ENCODE measurements around the gene LEMD2. TPM values are rescaled to one million over a fixed set of nuclear protein-coding genes. Genes with fewer than 3 reads are reported as not detected.

Gene LEMD2
- total RNA-seq, 2 donors from 2014 or later, result 62.0 to 75.8 TPM

- no peaks in the 10 kb centered on the region for H3K9me3 ChIP-seq (ENCODE audit: control insufficient read depth, low read length)
- no peak for TF ChIP-seq CTCF (conservative IDR thresholded peaks at IDR 0.05)
- 90 to 100% methylated on average over 5 of the region's 5 CpGs for WGBS, 2 experiments (ENCODE audit: insufficient coverage in 1 of 2, insufficient read length in 1 of 2)
- H3K27me3 ChIP-seq (ENCODE audit: control insufficient read depth, insufficient read depth, low read length, poor library complexity, severe bottlenecking), result no peaks in the 10 kb centered on the region
- DNase-seq, result no peak
- no peak overlapping the region for H3K27ac ChIP-seq (ENCODE audit: low read depth, low read length)
- peaks cover 9% of the 10 kb centered on the region for H3K4me1 ChIP-seq (ENCODE audit: control insufficient read depth, insufficient read depth, low read length)
- Mint-ChIP-seq H3K36me3 (ENCODE audit: low read depth) (no peaks in the 10 kb centered on the region), H3K4me3 (no peak overlapping the region), H3K9me3 (no peaks in the 10 kb centered on the region), H3K4me1 (peaks cover 8% of the 10 kb centered on the region), H3K27me3 (ENCODE audit: insufficient read depth) (no peaks in the 10 kb centered on the region), H3K27ac (no peak overlapping the region)
- H3K4me3 ChIP-seq (ENCODE audit: low read length), result no peak overlapping the region
- H3K36me3 ChIP-seq (ENCODE audit: control insufficient read depth, insufficient read depth, low read length), result no peaks in the 10 kb centered on the region
- no peak overlapping the region for H3K9ac ChIP-seq (ENCODE audit: extremely low read depth, low read length, poor library complexity, severe bottlenecking)
These were observed 49.4 kb downstream of the LEMD2 start for GRCh38 chr6:33739571-33739970.

- H3K4me1 ChIP-seq (ENCODE audit: control insufficient read depth, insufficient read depth, low read length), result peaks cover 9% of the 10 kb centered on the region
- Mint-ChIP-seq H3K4me1 (peaks cover 4% of the 10 kb centered on the region), H3K4me3 (no peak overlapping the region), H3K27ac (no peak overlapping the region), H3K27me3 (ENCODE audit: insufficient read depth) (no peaks in the 10 kb centered on the region), H3K9me3 (no peaks in the 10 kb centered on the region), H3K36me3 (ENCODE audit: low read depth) (no peaks in the 10 kb centered on the region)
- H3K27ac ChIP-seq (ENCODE audit: low read depth, low read length), result no peak overlapping the region
- WGBS, 2 experiments (ENCODE audit: insufficient coverage in 1 of 2, insufficient read length in 1 of 2), result 87 to 100% methylated on average over 2 to 5 of the region's 5 CpGs
- no peak for TF ChIP-seq CTCF (conservative IDR thresholded peaks at IDR 0.05)
- H3K36me3 ChIP-seq (ENCODE audit: control insufficient read depth, insufficient read depth, low read length), result no peaks in the 10 kb centered on the region
- H3K4me3 ChIP-seq (ENCODE audit: low read length), result no peak overlapping the region
- H3K9me3 ChIP-seq (ENCODE audit: control insufficient read depth, low read length), result no peaks in the 10 kb centered on the region
- no peak overlapping the region for H3K9ac ChIP-seq (ENCODE audit: extremely low read depth, low read length, poor library complexity, severe bottlenecking)
- no peak for DNase-seq
- H3K27me3 ChIP-seq (ENCODE audit: control insufficient read depth, insufficient read depth, low read length, poor library complexity, severe bottlenecking), result no peaks in the 10 kb centered on the region
These were observed 50.1 kb downstream of the LEMD2 start for GRCh38 chr6:33738879-33739278.

- Histone ChIP-seq H3K36me3 (ENCODE audit: control insufficient read depth, insufficient read depth, low read length) (no peaks in the 10 kb centered on the region), H3K9me3 (ENCODE audit: control insufficient read depth, low read length) (no peaks in the 10 kb centered on the region), H3K27me3 (ENCODE audit: control insufficient read depth, insufficient read depth, low read length, poor library complexity, severe bottlenecking) (no peaks in the 10 kb centered on the region), H3K4me1 (ENCODE audit: control insufficient read depth, insufficient read depth, low read length) (peaks cover 9% of the 10 kb centered on the region), H3K9ac (ENCODE audit: extremely low read depth, low read length, poor library complexity, severe bottlenecking) (no peak overlapping the region), H3K27ac (ENCODE audit: low read depth, low read length) (no peak overlapping the region), H3K4me3 (ENCODE audit: low read length) (no peak overlapping the region)
- no peak for TF ChIP-seq CTCF (conservative IDR thresholded peaks at IDR 0.05)
- Mint-ChIP-seq H3K27ac (no peak overlapping the region), H3K4me3 (no peak overlapping the region), H3K27me3 (ENCODE audit: insufficient read depth) (no peaks in the 10 kb centered on the region), H3K4me1 (peaks cover 4% of the 10 kb centered on the region), H3K36me3 (ENCODE audit: low read depth) (no peaks in the 10 kb centered on the region), H3K9me3 (no peaks in the 10 kb centered on the region)
- WGBS, 2 experiments (ENCODE audit: insufficient coverage in 1 of 2, insufficient read length in 1 of 2), result 94 to 98% methylated on average over 8 to 9 of the region's 9 CpGs
- DNase-seq, result no peak
These were observed 50.8 kb downstream of the LEMD2 start for GRCh38 chr6:33738153-33738552.
